Neural crest cell (in vitro differentiated cells): ENCODE data around the gene PLAC1. TPM values are rescaled to one million over a fixed set of nuclear protein-coding genes. Genes with fewer than 3 reads are reported as not detected.

Source experiments
- DNase-seq: peaks from one replicate; pipeline ENCODE4 v3.0.0; 2021; ENCODE audit warnings: low read depth, mixed read lengths, low spot score
- H3K27ac Mint-ChIP-seq: one replicate; pipeline ENCODE4 v1.8.0; 2021; ENCODE audit warnings: mild to moderate bottlenecking, mixed read lengths; ENCODE audit not compliant: unreplicated experiment
- H3K27me3 Mint-ChIP-seq: 2 replicates; pipeline ENCODE4 v1.8.0; 2021; ENCODE audit warnings: low read depth, mild to moderate bottlenecking, mixed read lengths
- H3K36me3 Mint-ChIP-seq: 2 replicates; pipeline ENCODE4 v1.8.0; 2021; ENCODE audit warnings: low read depth, mild to moderate bottlenecking, mixed read lengths
- H3K4me1 Mint-ChIP-seq: 2 replicates; pipeline ENCODE4 v1.8.0; 2021; ENCODE audit warnings: mixed read lengths
- H3K4me3 Mint-ChIP-seq: one replicate; pipeline ENCODE4 v1.8.0; 2021; ENCODE audit warnings: mild to moderate bottlenecking, mixed read lengths
- H3K9me3 Mint-ChIP-seq: 2 replicates; pipeline ENCODE4 v1.8.0; 2021; ENCODE audit warnings: mixed read lengths
- total RNA-seq: library from RNA; stranded (reverse); gene quantifications from 2 replicates; pipeline ENCODE4 v1.2.1, GENCODE V29; 2021
- TF ChIP-seq, protein P1 (sequence below): fragments of 200-600 bp; sonication (generic); conservative IDR thresholded peaks from 2 replicates; pipeline ENCODE4 v1.5.0; 2021; ENCODE audit warnings: antibody characterized with exemption, mild to moderate bottlenecking

The PLAC1 gene
- total RNA-seq, 1 donor from 2014 or later = not detected

DNA sequence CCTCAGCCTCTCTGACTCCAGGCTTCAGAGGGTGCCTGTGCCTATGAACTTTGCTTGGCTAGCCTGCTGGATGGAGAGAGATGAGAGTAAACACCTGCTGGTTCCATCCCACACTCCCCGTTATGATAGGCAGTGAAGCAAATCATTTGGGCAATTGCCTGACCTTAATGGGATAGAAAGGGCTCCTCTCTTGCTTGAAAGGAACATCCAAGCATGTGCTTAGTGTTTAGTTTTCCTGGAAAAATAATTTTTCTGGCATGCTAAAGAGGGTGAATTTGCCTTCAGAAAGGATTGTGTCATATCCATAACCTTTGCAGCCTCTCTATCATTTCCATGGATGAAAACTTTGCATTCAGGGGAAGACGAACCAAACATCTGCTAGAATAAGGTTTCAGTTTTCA lies 10.8 kb downstream of the PLAC1 start:
- TF ChIP-seq, protein P1, sequence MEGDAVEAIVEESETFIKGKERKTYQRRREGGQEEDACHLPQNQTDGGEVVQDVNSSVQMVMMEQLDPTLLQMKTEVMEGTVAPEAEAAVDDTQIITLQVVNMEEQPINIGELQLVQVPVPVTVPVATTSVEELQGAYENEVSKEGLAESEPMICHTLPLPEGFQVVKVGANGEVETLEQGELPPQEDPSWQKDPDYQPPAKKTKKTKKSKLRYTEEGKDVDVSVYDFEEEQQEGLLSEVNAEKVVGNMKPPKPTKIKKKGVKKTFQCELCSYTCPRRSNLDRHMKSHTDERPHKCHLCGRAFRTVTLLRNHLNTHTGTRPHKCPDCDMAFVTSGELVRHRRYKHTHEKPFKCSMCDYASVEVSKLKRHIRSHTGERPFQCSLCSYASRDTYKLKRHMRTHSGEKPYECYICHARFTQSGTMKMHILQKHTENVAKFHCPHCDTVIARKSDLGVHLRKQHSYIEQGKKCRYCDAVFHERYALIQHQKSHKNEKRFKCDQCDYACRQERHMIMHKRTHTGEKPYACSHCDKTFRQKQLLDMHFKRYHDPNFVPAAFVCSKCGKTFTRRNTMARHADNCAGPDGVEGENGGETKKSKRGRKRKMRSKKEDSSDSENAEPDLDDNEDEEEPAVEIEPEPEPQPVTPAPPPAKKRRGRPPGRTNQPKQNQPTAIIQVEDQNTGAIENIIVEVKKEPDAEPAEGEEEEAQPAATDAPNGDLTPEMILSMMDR = no peak
- Mint-ChIP-seq H3K27ac (no peak overlapping the region), H3K4me1 (no peaks in the 10 kb centered on the region), H3K27me3 (no peaks in the 10 kb centered on the region), H3K36me3 (peaks cover 4% of the 10 kb centered on the region), H3K4me3 (no peak overlapping the region), H3K9me3 (peaks cover 24% of the 10 kb centered on the region)
- no peak for DNase-seq

DNA sequence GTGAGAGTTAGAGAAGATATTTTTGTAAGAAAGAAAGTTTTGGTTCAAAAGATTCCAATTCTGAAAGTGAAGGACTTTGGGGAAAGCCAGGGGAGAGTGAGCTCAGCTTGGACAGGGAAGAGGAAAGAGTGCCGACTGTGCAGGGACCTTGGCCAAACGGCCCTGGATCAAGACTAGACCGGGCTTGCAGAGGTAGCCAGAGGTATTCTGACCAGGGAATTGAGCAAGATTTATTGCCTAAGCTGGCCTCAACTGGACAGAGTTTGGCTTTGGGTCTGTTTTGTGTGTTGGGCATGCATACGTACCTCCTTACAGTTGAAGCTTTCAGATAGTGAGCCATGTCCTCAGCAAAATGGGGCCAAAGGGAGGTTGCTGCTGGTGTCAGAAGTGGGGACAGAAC lies 11.6 kb downstream of the PLAC1 start:
- Mint-ChIP-seq H3K9me3 (peaks cover 24% of the 10 kb centered on the region), H3K27ac (no peak overlapping the region), H3K36me3 (peaks cover 4% of the 10 kb centered on the region), H3K27me3 (no peaks in the 10 kb centered on the region), H3K4me1 (no peaks in the 10 kb centered on the region), H3K4me3 (no peak overlapping the region)
- TF ChIP-seq, protein P1 = no peak
- DNase-seq = no peak

DNA sequence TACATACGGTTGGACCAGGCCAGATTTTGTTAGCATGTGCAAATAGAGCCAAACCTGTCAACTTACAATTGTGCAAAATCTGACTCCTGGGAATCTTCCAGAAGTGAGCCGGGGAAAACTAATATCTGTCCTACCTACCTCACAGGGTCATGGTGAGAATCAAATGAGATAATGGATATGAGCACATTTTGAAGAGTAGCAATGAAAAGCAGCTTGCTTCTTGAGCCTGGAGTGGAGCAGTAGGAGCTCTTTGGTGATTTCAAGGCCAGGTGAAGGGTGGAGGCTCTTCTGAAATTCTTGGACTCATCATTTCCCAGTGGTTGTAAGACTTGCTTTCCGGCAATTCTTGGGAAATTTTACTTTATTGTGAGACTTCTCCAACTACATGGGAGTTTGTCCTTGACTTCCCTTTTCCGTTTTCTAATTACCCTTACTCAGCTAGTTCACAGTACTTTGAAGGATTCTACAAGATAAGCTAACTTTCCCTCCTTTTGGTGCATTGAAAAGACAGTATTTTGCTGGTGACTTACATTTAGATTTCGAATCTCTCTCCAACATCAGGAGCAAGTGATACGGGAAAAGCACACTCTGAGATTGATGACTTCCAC lies 12.2 kb downstream of the PLAC1 start:
- no peaks in the 10 kb centered on the region for H3K4me1 Mint-ChIP-seq
- H3K27ac Mint-ChIP-seq = no peak overlapping the region
- no peak for DNase-seq
- no peaks in the 10 kb centered on the region for H3K27me3 Mint-ChIP-seq
- H3K9me3 Mint-ChIP-seq = peaks cover 24% of the 10 kb centered on the region
- H3K4me3 Mint-ChIP-seq = no peak overlapping the region
- peaks cover 4% of the 10 kb centered on the region for H3K36me3 Mint-ChIP-seq
- TF ChIP-seq, protein P1 = no peak

DNA sequence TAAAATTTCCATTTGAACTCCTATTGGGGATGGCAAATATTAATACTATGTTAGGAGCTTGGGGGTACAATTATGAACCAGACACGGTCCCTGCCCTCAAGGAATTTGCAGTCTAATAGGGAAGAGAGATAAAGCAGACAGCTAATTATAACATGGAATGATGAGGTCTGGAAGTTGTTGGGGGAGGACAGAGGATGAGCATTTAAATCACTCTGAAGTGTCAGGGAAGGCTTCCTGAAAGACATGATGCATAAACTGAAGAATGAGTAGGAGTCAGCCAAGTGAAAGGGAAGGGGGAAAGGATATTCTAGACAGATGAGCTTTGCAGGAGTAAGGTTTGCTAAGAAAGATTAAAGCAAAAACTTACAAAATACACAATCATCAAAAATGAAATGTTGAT lies 15.9 kb downstream of the PLAC1 start:
- H3K4me1 Mint-ChIP-seq = no peaks in the 10 kb centered on the region
- H3K36me3 Mint-ChIP-seq = peaks cover 4% of the 10 kb centered on the region
- H3K9me3 Mint-ChIP-seq = peaks cover 15% of the 10 kb centered on the region
- TF ChIP-seq, protein P1 = no peak
- H3K27me3 Mint-ChIP-seq = no peaks in the 10 kb centered on the region
- DNase-seq = no peak
- no peak overlapping the region for H3K4me3 Mint-ChIP-seq
- no peak overlapping the region for H3K27ac Mint-ChIP-seq

DNA sequence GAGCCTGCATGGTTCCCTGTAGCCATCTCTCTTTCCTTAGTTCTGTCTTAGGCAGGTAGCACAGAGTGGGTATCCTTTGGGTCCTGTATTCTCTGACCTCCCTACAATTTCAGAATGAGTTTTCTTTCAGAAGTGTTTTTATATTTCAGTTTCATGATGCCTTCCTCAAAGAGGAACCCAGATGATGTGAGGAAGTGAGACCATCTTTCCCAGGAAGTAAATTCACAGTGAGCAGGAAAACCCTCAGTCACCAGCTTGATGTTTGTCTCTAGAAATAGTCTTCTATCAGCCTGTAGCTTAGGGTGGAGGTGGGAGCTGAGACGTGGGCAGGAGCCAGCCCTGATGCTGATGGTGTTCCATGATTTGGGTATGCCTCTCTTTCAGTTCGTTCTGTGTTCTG lies 16.9 kb downstream of the PLAC1 start:
- H3K4me1 Mint-ChIP-seq = no peaks in the 10 kb centered on the region
- no peak overlapping the region for H3K4me3 Mint-ChIP-seq
- DNase-seq = no peak
- TF ChIP-seq, protein P1 = no peak
- peaks cover 12% of the 10 kb centered on the region for H3K9me3 Mint-ChIP-seq
- H3K27ac Mint-ChIP-seq = no peak overlapping the region
- H3K27me3 Mint-ChIP-seq = no peaks in the 10 kb centered on the region
- peaks cover under 1% of the 10 kb centered on the region for H3K36me3 Mint-ChIP-seq
